GM18511 (cell line): ENCODE data around the gene RAB11FIP3.

Source experiments
- ATAC-seq: cut with Tn5 transposase; IDR thresholded peaks from one replicate; pipeline ENCODE4 v1.9.1; 2021; ENCODE audit warnings: mild to moderate bottlenecking, moderate library complexity; ENCODE audit not compliant: unreplicated experiment

RAB11FIP3 gene

DNA sequence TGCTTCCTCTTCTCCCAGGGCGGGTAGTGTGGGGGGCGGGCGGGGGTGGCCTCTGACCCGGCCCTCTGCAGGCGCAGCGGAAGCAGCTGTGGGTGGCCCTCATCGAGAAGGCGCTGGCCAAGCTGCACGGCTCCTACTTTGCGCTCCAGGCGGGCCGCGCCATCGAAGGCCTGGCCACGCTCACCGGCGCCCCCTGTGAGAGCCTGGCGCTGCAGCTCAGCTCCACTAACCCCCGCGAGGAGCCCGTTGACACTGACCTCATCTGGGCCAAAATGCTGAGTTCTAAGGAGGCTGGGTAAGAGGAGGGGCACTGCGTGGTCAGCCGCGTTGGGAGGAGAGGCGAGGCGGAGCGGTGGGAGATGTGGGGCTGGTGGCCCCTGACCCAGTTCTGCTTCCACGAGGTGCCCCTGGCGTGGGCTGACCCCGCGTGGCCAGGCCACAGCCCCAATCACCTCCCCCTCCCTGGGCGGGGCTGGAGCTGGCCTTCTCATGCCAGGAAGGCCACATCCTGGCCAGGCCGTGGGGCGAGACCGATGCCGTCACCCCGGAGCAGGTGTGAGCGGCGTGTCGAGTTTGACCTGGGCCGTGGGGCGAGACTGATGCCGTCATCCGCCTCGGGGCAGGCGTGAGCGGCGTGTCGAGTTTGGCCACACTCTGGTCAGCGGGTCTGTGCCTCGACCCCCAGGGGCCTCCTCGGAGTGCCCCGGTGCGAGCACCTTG is 124.3 kb downstream of the RAB11FIP3 start:
- no peak for ATAC-seq

DNA sequence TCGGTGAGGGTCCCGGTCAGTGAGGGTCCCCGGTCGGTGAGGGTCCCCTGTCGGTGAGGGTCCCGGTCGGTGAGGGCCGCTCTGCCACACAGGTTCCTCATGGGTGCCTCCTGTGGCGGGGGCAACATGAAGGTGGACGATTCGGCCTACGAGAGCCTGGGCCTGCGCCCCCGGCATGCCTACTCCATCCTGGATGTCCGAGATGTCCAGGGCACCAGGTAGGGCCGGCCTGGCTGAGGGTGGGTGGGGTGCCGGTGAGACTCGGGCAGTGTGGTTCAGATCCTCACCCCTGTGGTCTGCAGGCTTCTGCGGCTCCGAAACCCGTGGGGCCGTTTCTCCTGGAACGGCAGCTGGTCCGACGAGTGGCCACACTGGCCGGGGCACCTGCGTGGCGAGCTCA is 125.8 kb downstream of the RAB11FIP3 start:
- ATAC-seq: no peak

DNA sequence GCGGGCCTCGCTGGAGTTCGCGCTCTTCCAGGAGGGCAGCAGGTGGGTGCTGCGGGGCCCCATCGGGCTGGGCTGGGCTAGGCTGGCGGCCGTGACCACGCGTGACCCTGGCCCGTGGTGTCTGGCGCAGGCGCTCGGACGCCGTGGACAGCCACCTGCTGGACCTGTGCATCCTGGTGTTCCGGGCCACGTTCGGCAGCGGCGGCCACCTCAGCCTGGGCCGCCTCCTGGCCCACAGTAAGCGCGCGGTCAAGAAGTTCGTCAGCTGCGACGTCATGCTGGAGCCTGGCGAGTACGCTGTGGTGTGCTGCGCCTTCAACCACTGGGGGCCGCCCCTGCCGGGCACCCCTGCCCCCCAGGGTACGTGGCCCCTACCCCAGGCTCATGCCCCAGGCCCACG is 126.7 kb downstream of the RAB11FIP3 start:
- ATAC-seq: no peak

DNA sequence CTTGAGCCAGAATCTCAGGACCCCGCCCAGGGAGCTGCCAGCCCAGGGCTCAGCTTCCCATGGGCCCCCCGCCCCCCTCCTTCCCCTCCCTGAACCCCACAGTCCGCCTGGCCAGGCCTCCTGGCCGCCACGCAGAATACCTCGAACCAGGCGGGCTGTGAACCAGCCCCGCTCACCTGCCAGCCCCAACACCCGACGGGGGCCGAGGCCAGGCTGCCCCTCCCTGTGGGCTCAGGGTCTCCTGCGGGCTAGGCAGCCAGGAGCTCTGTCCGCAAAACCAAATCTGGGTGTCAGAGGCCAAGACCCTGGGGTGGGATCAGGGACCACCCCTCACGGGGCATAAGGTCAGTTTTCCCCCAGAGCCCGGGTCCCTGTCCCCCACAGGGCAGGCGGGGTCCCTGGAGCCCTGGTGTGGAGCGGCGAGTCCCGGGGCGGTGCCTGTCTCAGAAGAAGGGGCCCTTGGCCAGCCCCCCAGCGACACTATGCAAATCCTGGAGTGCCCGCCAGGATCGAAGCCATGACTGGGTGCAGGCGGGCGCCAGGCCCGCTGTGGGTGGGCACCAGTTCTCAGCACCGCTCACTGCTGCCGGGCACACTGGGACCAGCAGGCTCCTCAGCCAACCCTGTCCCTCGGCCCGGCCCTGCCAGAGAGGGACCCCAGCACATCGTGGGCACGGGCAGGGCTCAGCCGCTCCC is 128.3 kb downstream of the RAB11FIP3 start:
- no peak for ATAC-seq

DNA sequence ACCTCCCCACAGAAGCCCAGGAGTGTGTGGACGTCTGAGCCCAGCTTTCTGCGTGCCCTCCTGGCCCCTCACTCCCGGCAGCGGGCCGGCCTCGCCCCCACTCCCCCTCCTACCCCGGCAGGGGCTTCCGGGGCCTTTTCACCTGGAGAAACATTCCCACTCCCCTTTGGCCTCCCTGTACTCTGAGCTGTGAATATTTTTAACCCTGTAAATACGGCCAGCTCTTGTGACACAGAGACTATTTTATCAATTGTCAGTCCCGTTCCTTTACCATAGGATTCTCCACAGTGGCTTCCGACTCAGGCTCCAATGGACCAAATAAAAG is 128.8 kb downstream of the RAB11FIP3 start:
- ATAC-seq: no peak

DNA sequence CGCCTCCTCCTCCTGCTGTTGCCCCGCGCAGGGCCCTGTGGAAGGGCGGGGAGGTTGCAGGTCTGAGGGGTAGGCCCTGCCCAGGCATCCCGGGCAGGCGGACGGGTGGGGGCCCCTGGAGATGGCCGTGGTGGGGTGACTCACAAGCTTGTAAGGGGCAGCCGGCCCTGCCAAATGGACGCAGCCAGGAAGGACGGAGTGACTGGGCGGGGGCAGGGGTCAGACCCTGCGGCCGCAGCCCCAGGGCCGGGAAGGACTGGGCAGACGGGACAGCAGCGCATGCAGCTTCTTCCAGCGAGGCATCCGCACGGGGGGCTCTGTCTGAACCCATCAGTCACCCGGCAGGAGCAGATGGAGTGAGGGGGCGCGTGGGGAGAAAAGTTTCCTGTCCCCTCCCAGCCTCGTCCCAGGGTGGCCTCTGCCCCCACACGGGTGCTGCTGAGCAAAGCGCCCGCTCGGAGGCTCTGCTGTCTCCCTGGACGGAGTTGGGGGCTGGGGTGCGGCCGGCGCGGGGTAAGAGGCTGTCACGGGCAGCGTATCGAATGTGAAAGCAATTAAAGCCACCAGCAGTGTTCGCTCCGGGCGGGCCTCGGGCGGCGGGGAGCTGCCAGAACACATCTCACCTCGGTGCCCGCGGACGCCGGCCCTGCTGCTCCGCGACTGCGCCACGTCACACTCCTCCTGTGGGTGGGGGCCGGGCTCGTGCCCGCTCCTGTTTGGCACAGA is 129.4 kb downstream of the RAB11FIP3 start:
- ATAC-seq: no peak

DNA sequence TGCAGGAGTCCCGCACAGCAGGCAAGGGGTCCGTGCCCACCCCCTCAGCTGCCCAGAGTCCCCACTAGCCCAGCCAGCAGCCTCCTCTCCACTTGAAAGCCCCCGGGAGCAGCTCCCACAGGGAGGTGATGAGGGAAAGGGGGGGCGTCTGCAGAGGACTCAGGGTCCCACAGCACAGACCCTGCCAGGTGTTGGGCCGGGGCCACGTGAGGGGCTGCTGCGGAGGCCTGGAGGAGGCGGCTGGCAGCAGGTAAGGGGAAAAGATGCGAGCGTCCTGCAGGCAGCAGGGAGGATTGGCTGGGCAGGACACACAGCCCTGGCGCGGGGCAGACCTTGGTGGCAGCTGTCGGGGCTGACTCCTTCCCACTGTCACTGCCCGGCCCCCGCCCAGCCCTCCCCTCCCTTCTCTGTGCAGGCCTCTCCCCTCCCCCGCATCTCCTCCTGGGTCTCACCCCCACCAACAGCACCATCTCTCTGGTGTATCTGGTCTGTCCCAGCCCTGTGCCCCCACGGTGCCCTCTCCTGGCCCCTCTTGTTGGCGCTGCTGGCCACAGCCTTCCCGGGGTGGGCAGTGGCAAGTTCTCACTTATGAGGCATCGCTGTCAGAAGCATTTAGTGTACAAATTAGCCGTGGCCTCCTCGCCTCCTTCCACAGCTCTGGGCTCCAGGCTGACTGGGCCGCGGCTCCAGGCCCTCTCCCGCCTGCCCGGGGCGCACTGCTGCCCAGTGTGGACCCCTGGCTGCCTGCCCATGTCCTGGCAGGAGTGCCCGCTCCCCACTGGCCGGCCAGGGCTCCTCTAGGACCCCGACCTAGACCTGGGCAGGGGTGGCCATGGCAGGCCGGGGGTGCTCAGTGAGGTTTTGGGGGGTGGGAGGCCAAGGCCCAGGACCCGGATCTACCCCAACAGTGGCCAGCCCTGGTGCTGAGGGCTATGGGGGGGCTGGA is 130.4 kb downstream of the RAB11FIP3 start:
- ATAC-seq: no peak

DNA sequence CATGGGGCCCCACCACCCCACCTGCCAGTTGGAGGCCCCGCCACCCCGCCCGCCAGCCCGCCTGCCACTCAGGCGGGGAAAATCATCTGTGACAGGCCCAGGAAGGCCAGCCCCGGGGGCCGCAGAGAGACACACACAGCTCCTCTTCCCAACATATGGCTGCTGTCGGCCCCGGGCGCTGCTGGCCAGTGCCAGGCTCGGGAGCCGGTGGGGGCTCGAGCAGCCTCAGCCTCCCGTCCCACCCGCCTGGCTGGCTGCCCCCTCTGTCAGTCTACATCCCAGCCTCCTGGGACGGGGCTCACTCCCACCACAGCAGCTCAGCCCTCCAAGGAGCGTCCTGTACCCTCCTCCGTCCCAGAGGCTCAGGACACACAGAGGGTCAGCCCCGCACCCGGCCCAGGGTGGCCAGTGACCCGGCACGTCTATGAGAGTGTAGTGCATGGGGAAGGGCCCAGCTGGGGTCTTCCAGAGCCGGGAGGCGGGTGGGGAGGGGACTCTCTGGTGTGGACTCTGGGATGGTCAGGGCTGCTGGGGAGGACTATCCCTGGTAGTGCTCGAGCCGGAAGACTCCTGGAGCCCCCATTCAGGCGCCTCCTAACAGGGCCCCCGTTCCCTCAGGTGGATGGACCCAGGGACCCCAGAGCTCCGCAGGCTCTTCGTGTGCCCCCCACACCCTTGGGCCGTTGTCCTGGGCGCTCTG is 131.2 kb downstream of the RAB11FIP3 start:
- no peak for ATAC-seq

DNA sequence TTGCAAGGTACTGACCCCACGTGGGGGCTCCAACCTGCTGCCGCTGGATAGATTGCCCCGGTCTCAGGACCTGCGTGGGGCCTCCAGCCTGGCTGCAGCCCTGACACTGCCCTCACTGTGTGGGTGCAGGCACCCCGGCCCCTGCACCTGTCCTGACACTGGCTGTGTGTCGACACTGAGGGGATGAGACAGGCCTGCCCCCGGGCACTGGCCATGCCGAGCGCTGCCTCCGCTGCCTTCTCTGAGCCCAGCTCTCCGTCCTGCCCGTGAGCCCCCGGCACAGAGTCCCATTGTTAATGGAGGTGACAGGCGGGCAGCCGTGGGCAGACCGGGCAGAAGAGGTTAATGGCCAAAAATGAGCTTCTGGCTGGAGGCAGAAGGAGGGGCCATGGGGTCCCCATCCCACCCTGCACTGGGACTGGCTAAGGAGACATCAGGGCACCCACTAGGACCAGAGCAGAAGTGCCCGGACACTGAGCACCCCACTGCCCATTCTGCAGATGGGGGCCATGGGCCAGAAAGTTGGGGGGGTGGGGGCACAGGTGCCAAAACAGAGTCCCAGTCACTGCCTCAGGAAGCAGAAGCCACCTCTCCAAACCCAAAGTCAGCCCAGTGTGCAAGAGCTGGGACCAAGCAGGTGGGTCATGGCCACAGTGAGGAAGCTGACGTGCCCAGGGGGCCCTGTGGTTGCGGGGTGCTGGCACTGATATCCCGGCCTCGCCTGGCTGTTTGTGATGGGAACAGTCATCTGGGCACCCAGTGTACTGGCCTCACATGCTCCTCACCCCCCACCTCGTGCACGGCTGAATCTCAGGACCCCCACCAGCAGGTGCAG is 132.2 kb downstream of the RAB11FIP3 start:
- no peak for ATAC-seq

DNA sequence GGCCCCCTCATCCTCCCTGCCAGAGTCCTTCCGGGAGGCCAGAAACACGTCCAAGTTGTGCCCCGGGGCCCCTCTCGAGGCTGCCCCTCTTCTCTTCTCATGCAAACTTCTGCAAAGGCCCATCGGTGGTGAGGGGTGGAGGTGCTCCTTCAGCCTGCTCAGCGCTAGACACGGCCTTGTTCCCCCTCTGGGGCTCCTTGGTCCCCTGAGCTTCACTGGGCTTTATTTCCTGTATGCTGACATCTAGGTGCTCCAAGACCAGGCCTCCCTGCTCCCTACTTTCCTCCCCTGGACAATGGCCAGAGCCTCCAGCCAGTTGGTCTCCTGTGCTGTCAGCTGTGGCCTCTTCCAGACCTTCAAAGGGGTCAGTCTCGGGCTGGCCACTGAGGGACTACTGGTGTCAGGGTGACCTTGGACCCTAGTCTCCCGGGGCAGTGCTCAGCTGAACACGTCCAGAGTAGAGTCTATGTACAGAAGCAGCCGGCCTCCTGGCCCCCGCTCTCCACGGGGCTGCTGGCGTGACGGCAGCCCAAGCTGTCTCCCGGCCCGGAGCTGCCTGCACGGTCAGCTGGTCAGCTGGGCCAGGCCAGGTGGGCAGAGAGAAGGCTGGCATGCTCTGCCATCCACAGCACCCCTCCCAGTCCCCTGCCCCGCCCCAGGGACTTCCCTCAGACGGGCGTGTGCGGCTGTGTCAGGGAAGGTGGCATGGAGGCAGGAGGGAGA is 133.0 kb downstream of the RAB11FIP3 start:
- no peak for ATAC-seq

DNA sequence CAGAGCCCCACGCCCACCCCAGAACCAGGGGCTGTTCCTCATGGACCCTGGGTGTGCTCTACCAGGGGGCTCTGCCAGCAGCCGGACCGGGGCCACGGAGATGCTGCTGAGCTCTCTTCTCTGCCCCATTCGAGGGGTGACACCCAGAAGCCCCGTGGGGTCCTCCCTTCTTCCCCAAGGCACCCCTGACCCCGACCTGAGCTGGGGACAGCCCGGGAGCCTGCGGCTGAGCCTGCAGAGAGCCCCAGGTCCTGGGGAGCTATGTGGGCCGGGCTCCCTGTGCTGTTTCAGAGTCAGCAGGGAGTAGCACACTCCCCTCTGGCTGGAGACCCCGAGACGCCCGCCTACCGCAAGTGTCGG is 133.6 kb downstream of the RAB11FIP3 start:
- no peak for ATAC-seq

DNA sequence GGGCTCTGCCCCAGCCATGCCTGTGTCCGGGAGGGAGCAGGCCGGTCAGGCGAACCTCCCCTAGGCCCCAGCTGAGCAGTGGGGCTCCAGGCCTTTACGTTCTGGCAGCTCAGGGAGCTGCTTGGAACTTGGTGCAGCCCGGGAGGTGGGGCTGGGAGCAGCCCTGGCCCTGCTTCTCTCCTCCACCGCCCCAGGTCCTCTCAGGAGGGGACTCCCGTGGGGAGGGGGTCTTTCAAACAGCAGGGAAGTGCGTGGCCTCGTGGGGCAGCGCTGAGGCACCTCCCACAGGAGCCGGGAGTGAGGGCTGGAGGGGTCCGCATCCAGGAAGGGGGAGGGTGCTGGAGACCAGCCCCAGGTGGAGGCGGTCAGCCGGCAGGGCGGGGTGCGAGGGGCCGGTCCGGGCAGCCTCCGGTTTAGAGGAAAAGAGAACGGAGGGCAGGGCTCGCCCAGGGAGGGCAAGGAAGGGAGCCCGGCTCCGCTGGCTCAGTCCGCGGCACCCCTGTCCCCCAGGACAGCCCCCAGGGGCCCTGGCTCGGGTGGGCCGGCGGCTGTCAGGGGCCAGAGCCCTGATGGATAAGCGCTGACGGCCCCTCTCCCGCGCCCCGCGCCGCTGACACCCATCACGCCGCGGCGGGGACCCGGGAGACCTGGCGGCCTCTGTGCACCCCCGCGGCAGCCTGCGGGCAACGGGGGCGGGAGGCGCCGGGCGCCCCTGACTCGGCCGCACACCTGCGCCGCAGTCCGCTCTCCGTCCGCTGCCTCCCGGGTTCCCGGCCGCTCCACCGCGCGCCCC is 134.2 kb downstream of the RAB11FIP3 start:
- no peak for ATAC-seq

DNA sequence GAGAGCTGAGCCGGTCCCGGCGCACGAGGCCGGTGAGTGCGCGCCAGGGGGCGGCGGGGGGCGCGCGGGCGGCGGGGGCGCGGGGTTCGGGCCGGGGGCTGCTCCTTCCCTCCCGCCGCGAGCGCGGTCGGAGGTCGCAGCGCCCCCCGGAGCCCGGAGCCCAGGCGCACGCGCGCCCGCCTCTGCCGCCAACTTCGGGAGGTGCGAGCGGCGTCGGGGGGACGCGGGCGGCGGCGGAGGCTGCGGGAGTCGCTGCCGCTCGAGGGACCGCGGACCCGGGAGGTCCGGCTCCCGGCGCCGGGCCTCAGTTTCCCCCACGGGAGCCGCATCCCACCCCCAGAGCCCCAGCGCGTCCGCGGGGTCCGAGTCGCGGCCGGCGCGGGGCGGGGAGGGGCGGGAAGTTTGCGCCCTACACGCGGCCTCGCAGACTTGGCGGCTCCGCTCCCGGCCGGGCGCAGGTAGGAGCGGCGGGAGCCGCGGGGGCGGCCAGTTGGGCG is 134.8 kb downstream of the RAB11FIP3 start, which contains the start of gene PRR35:
Gene PRR35, plus strand, starts transcription at position 191 of the 497 bp plus-strand sequence. CDS start 2,901 bp downstream, outside the sequence.
- ATAC-seq: no peak

DNA sequence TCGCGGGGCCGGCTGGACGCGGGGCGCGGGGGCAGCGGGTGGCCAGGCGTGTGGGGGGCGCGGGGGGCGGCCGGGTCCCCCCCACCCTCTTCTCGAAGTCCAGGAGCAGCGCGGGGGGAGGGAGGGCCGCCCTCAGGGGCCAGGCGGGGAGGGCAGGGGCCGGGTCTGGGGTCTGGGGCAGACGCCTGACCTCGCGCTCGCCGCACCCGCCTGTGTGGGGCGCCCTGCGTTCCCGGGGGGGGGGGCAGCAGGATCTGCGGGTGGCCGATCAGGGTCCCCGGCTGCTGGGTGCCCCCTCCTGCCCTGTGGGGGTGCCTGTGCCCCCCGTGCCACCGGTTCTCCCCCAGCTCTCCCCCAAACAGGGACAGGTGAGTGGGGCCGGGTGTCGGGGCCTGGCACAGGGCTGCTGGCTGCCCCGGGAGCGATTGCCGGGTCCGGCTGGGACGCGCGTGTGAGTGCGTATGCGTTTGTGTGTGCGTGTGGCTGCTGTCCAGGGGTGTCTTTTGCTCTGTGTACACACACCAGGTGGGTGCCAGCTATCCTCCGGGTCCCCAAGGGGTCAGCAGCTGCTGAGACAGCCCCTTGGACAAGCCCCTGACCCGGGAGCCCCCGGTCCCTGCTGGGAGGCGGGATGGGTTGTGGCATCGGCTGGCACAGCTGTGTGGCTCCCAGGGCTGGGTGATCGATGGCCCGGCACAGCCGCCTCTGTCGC is 135.4 kb downstream of the RAB11FIP3 start:
- no peak for ATAC-seq

DNA sequence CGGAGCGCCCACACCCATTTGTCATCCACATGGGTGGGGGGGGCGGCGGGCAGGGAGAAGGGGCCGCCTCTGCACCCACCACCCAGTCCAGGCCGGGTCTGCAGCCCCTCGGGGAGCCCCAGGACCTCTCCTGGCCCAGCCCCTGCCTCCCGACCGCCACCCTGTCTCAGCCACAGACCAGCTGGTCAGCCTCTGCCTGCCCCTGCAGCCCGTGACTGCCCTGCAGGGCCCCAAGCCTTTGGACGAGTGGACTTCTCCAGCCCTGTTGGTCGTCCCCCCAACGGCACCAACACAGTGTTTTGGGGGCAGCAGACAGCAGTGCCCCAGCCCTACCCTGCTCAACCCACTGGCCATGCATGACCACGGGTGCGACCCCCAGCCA is 136.0 kb downstream of the RAB11FIP3 start:
- ATAC-seq: no peak

DNA sequence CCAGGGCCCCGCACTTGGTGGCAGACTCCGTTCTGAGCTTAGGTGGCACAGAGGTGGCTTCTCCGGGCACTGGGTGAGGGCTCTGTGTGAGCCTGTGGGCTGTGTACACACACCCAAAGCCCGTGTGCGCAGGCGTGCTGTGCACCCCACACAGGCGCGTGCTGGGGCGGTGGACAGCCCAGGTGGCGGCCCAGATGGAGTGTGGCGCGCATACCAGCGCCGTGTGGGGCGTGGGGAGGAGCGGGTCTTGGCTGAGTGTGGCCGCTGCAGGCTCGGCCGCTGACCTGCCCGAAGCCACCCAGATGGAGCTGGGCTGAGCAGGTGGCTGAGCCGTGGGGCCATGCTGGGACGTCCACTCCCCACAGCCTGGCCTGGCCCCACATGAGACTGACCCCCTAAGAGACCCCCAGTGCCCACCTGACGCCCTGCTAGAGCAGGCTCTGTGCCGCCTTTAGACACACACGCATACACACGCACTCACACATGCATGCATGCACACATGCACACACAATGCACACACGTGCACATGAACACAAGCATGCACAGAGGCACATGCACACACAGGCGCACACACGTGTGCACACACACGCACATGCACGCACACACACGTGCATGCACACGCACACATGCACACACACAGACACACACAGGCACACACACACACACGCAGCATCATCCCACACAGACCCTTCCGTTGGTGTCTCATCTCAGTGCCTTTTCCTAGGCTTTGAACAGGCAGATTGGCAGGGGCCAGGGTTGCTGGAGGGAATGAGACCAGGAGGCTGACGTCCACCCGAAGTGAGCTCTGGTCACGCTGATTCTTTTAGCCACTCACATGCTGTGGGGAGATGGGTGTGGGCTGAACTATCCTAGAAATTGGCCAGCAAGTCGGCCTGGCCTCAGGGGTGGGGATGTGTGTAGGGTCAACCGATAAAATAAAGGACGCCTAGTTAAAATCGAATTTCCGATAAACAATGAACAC is 136.8 kb downstream of the RAB11FIP3 start:
- ATAC-seq: no peak
